Astrocyte (in vitro differentiated cells and primary cell): ENCODE data around the gene UTP14A.
"Not testable (repeated sequence)": the region's sequence is repeated elsewhere in the genome, so short reads cannot be mapped to it uniquely, and the experiment has no call there.

Experiments
- EZH2 ChIP-seq: IDR thresholded peaks from 2 replicates; pipeline ENCODE4 v1.6.1; 2012; ENCODE audit warnings: mild to moderate bottlenecking, low read length, inconsistent platforms; ENCODE audit not compliant: insufficient read depth
- TF ChIP-seq, protein P1 (sequence below): IDR thresholded peaks from 2 replicates; pipeline ENCODE4 v1.5.1; 2011; ENCODE audit warnings: low read depth, mild to moderate bottlenecking, inconsistent platforms, low read length, moderate library complexity; ENCODE audit not compliant: insufficient read depth

DNA sequence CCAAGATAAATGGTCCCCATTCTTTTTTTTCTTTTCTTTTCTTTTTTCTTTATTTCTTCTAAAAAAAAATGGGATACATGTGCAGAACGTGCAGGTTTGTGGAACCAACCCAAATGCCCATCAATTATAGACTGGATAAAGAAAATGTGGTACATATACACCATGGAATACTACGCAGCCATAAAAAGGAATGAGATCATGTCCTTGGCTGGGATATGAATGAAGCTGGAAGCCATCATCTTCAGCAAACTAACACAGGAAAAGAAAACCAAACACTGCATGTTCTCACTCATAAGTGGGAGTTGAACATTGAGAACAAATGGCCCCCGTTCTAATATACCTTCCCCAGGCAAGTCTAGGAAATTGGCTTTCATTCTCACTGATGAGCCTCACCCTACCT lies 39.6 kb upstream of the UTP14A start:
- TF ChIP-seq, protein P1, sequence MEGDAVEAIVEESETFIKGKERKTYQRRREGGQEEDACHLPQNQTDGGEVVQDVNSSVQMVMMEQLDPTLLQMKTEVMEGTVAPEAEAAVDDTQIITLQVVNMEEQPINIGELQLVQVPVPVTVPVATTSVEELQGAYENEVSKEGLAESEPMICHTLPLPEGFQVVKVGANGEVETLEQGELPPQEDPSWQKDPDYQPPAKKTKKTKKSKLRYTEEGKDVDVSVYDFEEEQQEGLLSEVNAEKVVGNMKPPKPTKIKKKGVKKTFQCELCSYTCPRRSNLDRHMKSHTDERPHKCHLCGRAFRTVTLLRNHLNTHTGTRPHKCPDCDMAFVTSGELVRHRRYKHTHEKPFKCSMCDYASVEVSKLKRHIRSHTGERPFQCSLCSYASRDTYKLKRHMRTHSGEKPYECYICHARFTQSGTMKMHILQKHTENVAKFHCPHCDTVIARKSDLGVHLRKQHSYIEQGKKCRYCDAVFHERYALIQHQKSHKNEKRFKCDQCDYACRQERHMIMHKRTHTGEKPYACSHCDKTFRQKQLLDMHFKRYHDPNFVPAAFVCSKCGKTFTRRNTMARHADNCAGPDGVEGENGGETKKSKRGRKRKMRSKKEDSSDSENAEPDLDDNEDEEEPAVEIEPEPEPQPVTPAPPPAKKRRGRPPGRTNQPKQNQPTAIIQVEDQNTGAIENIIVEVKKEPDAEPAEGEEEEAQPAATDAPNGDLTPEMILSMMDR: not testable (repeated sequence)
- not testable (repeated sequence) for TF ChIP-seq EZH2
